HG03159 (cell line): ENCODE data around the gene MYCBPAP.

Experiments used
- ATAC-seq: cut with Tn5 transposase; IDR thresholded peaks from one replicate; pipeline ENCODE4 v1.9.1; 2021; ENCODE audit warnings: mild to moderate bottlenecking, moderate library complexity; ENCODE audit not compliant: unreplicated experiment

MYCBPAP gene

DNA sequence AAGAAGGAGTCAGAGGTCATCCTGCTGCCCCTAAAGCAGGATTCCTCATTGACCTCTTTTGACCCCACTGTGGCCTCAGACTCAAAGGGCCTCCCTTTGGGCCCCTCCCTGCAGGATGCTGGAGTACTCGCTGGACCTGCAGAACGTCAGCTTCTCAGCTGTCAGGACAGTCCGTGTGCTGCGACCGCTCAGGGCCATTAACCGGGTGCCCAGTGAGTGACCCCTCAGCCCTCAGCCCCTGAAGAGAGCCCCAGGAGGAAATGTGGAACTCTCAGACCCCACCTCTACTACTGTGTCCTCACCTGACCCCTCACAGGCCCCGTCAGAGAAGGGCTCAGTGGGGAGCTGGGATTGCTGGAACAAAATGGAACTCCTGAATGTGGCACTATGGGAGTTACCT is 61.4 kb downstream of the MYCBPAP start:
- ATAC-seq, result no peak

DNA sequence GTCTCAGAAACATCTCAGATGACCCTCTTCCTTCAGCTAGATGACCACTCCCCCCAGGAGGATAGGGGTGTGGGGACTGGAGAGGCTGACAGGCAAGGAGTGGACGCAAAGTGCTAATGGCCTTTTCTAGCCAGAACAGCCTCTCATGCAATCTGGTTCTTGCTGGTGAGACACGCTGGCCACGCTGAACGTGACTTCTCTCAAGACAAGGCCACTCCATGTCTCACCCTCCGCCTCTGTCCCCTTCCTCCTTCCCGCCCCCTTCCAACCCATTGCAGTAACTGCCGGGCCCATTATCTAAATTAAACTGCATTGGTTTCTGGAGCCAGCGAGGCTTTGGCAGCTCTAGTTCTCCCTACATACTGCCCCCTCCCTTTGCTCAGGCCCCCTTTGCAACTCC is 61.8 kb downstream of the MYCBPAP start:
- no peak for ATAC-seq

GRCh38 chr17:50570528-50570927 is 62.3 kb downstream of the MYCBPAP start:
- ATAC-seq, result no peak

DNA sequence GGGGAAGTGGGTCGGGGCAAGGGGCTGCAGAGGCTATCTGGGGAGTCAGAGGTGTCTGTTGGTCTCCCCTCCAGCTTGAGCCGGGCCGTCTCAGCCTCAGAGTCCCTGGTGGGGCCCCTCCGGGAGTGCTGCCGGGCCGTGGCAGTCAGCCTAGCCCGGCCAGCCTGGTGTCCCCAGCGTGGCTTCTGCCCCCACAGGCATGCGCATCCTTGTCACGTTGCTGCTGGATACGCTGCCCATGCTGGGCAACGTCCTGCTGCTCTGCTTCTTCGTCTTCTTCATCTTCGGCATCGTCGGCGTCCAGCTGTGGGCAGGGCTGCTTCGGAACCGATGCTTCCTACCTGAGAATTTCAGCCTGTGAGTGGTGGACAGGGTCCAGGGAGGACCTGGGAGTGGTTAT is 63.4 kb downstream of the MYCBPAP start:
- no peak for ATAC-seq

DNA sequence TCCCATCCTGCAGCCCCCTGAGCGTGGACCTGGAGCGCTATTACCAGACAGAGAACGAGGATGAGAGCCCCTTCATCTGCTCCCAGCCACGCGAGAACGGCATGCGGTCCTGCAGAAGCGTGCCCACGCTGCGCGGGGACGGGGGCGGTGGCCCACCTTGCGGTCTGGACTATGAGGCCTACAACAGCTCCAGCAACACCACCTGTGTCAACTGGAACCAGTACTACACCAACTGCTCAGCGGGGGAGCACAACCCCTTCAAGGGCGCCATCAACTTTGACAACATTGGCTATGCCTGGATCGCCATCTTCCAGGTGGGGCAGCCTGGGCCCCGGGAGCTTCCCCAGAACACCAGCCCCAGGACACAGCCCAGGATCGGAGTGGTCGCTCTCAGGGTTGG is 64.3 kb downstream of the MYCBPAP start:
- ATAC-seq, result no peak

DNA sequence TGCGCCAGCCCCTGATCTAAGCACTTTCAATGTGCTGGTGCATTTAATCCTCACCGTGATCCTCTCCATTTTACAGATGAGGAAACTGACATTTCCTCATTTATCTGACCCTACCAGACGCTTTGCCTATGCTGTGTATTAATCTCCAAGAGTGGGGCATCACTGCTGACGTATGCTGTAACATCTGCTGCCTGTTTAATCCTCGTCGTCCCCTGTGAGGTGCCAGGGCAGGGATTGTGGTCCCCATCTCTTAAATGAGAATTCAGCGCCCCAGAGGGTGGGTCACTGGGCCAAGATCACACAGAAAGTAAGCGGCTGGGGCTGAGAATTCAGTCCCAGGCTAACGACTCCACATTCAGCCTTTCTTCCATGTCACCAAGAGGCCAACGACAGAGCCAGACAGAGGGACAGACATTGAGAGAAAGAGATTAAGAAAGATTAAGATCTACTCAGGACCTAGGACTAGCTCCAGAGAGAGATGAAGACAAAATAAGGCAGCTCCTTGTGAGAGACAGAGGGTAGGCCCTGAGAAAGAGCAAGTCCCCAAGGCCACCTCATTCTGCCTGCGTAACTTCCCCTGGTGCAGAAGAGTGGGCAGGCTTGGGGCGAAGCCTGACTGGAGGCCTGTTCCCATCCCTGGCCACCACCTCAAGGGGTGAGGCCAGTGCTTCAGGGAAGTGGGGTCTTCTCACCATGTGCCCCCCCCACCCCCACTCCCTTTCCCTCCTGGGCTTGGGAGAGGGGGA is 65.8 kb downstream of the MYCBPAP start:
- no peak for ATAC-seq

DNA sequence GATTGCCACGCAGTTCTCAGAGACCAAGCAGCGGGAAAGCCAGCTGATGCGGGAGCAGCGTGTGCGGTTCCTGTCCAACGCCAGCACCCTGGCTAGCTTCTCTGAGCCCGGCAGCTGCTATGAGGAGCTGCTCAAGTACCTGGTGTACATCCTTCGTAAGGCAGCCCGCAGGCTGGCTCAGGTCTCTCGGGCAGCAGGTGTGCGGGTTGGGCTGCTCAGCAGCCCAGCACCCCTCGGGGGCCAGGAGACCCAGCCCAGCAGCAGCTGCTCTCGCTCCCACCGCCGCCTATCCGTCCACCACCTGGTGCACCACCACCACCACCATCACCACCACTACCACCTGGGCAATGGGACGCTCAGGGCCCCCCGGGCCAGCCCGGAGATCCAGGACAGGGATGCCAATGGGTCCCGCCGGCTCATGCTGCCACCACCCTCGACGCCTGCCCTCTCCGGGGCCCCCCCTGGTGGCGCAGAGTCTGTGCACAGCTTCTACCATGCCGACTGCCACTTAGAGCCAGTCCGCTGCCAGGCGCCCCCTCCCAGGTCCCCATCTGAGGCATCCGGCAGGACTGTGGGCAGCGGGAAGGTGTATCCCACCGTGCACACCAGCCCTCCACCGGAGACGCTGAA is 67.5 kb downstream of the MYCBPAP start:
- no peak for ATAC-seq

DNA sequence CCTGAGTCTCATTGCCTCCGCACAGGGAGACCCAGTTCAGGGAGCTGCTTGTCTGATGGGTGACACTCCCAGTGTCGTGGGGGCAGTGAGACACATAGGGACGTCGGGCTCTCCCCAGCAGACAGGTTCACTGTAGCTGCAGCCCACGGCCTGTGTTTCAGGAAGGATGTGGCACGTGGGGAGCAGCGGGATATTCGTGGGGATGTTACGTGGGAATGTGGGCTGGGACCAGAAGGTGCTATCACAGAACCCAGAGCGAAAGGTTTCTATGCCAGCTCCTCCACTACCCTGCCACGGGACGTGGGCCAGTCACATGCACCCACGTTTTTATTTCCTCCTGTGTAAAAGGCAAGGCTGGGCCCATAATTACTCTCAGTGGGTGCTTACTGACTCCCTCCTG is 68.6 kb downstream of the MYCBPAP start:
- ATAC-seq, result no peak

GRCh38 chr17:50577451-50577954 is 69.3 kb downstream of the MYCBPAP start:
- ATAC-seq, result no peak

DNA sequence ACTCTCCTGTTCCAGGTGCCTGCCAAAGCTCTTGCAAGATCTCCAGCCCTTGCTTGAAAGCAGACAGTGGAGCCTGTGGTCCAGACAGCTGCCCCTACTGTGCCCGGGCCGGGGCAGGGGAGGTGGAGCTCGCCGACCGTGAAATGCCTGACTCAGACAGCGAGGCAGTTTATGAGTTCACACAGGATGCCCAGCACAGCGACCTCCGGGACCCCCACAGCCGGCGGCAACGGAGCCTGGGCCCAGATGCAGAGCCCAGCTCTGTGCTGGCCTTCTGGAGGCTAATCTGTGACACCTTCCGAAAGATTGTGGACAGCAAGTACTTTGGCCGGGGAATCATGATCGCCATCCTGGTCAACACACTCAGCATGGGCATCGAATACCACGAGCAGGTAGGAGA is 69.9 kb downstream of the MYCBPAP start:
- ATAC-seq, result no peak

DNA sequence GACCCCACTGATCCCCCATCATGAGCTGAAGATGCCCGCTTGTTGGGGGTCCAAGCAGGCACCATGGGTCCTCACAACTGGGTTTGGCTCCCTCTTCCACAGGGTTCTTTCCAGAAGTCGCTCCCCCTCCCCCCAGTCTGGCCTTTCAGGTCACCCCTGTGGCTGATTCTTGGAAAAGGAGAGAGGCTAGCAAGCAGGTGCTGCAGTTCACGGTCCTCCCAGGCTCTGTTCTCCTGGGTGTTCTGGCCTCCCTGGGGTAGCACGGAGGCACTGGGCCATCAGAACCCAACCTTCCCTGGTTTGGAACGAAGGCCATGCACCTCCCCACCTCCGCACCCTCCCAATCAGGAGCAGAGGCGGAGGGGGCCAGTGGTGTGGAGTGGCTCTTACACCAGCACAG is 71.2 kb downstream of the MYCBPAP start:
- ATAC-seq, result no peak

GRCh38 chr17:50580646-50581045 is 72.4 kb downstream of the MYCBPAP start:
- no peak for ATAC-seq
